Measurements from ENCODE around the gene SPI1. TPM values are rescaled to one million over a fixed set of nuclear protein-coding genes. Genes with fewer than 3 reads are reported as not detected.

The SPI1 gene
- total RNA-seq, 1 experiment from 2014 or later: not detected

DNA sequence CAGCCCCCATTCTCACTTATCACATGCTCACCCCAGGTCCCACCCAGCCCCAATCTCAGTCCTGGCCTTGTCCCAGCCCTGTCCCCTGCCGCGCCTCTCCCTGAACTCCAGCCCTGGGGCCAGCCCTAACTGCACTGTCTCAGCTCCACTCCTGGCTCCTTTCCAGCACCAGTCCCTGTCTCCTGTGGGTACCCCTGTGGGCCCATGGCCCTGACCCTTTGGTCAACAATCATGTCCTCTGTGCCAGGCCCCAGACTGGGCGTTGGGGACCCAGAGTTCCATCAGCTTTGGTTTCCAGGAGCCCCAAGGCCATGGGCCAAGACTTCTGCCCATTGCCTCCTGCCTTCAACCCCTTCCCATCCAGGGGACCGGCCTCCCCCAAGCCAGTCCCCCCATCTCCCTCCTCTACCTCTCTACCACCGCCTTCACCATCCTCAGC, 757 bp downstream of the SPI1 start:
- Histone ChIP-seq H3T11ph (ENCODE audit: low read length) (no peak overlapping the region), H3K4me2 (ENCODE audit: insufficient read depth, insufficient read length, low read length) (no peak overlapping the region), H4K20me1 (ENCODE audit: control insufficient read depth, insufficient read depth, insufficient read length) (no peaks in the 10 kb centered on the region), H3K23me2 (ENCODE audit: insufficient read length, low read depth, low read length, poor library complexity, severe bottlenecking) (no peaks in the 10 kb centered on the region), H2BK20ac (ENCODE audit: low read depth, low read length, poor library complexity, severe bottlenecking) (no peak overlapping the region), H2BK15ac (ENCODE audit: low read depth, low read length) (no peak overlapping the region), H3K14ac (ENCODE audit: insufficient read depth, low read length) (no peak overlapping the region; the same call in 1 of the 2 replicates), H3K4me1 (ENCODE audit: insufficient read depth, low read length) (no peaks in the 10 kb centered on the region), H3K27ac (ENCODE audit: insufficient read length, low read depth, low read length) (no peak overlapping the region), H3K27me3 (ENCODE audit: insufficient read depth, low read length) (no peaks in the 10 kb centered on the region), H4K5ac (ENCODE audit: insufficient read length, low read depth, low read length) (no peak overlapping the region), H2AK5ac (ENCODE audit: insufficient read length, low read length) (no peak overlapping the region), H3K9me3 (ENCODE audit: control insufficient read depth, low read depth, low read length) (no peaks in the 10 kb centered on the region), H2BK5ac (ENCODE audit: insufficient read length, low read length) (no peak overlapping the region), H3K56ac (ENCODE audit: insufficient read length, low read depth, low read length) (no peak overlapping the region), H3K18ac (ENCODE audit: insufficient read length, low read depth, low read length) (no peak overlapping the region), H4K91ac (ENCODE audit: insufficient read length, low read depth, low read length) (no peak overlapping the region), H2AFZ (ENCODE audit: low read length) (no peak overlapping the region), H3K9ac (ENCODE audit: extremely low read depth, insufficient read length, low read length) (no peak overlapping the region), H4K8ac (replicated peaks; ENCODE audit: insufficient read length, low read depth, low read length) (no peak overlapping the region), H3K79me1 (ENCODE audit: insufficient read depth, low read depth, low read length, poor library complexity, severe bottlenecking) (no peaks in the 10 kb centered on the region), H3K79me2 (ENCODE audit: insufficient read depth, low read length) (no peaks in the 10 kb centered on the region), H3K4ac (ENCODE audit: low read depth, low read length) (no peak overlapping the region), H2BK120ac (ENCODE audit: low read depth, low read length, poor library complexity, severe bottlenecking) (no peak overlapping the region), H2BK12ac (ENCODE audit: insufficient read length, low read depth, low read length) (no peak overlapping the region), H3K23ac (ENCODE audit: insufficient read length, low read depth, low read length) (no peak overlapping the region)
- Mint-ChIP-seq H3K9me3 (no peaks in the 10 kb centered on the region), H3K36me3 (ENCODE audit: insufficient read depth in 1 of 3, low read depth in 3 of 3) (no peaks in the 10 kb centered on the region), H3K27ac (no peak overlapping the region), H3K27me3 (ENCODE audit: low read depth) (no peaks in the 10 kb centered on the region; the same call in 1 of the 2 replicates), H3K4me1 (peaks cover 3 to 4% of the 10 kb centered on the region in 2 experiments; a peak in 3 of 4 replicates), H3K4me3 (no peak overlapping the region; a peak in 1 of 5 replicates)
- DNase-seq: no peak
- no CpG with 5 or more reads among the region's 5 CpGs for WGBS (ENCODE audit: extremely low coverage, insufficient read length, low lambda C conversion rate)
- TF ChIP-seq CTCF (conservative IDR thresholded peaks at IDR 0.05): no peak
